Activated T-cell treated with anti-CD3 and anti-CD28 coated beads, Interleukin-2, amount 50 U/mL, for 72 hours (primary cell): ENCODE measurements around the gene TOR1A. TPM values are rescaled to one million over a fixed set of nuclear protein-coding genes. Genes with fewer than 3 reads are reported as not detected.

Source experiments
- ATAC-seq, 2 donors: fragments of 150-1000 bp; cut with Tn5 transposase; replicated peaks in 1 of 2; 2 replicates each; pipeline ENCODE4 v1.10.0; 2021; ENCODE audit warnings: moderate library complexity in 2 of 2, mild to moderate bottlenecking in 1 of 2
- DNase-seq, 2 donors: peaks; one replicate each; pipeline ENCODE4 v3.0.0; 2021 to 2022; ENCODE audit warnings: mixed read lengths in 1 of 2
- H3K27ac Mint-ChIP-seq: one replicate; pipeline ENCODE4 v1.8.0; 2022; ENCODE audit warnings: mild to moderate bottlenecking, moderate library complexity, mixed read lengths
- H3K27me3 Mint-ChIP-seq: one replicate; pipeline ENCODE4 v1.8.0; 2022; ENCODE audit warnings: low read depth, mixed read lengths
- H3K36me3 Mint-ChIP-seq, 2 donors: one replicate each; pipeline ENCODE4 v1.8.0; 2022; ENCODE audit warnings: mixed read lengths in 2 of 2, mild to moderate bottlenecking in 1 of 2; ENCODE audit not compliant: insufficient read depth in 2 of 2
- H3K4me1 Mint-ChIP-seq: one replicate; pipeline ENCODE4 v1.8.0; 2022; ENCODE audit warnings: low read depth, mixed read lengths
- H3K4me3 Mint-ChIP-seq, 2 donors: one replicate each; pipeline ENCODE4 v1.8.0; 2022; ENCODE audit warnings: mild to moderate bottlenecking in 2 of 2, mixed read lengths in 2 of 2, moderate library complexity in 2 of 2
- H3K9me3 Mint-ChIP-seq, 2 donors: one replicate each; pipeline ENCODE4 v1.8.0; 2022; ENCODE audit warnings: mixed read lengths in 2 of 2
- total RNA-seq, 2 donors: library from RNA; stranded (reverse); gene quantifications; one replicate each; pipeline ENCODE4 v1.2.3, GENCODE V29; 2022

TOR1A gene
- total RNA-seq, 2 donors from 2014 or later, result 47.0 to 49.3 TPM

- peaks cover 10% of the 10 kb centered on the region for H3K4me1 Mint-ChIP-seq
- H3K27ac Mint-ChIP-seq, result no peak overlapping the region
- DNase-seq, result no peak
- ATAC-seq, result no peak
- no peak overlapping the region for H3K4me3 Mint-ChIP-seq
- no peaks in the 10 kb centered on the region for H3K9me3 Mint-ChIP-seq
- peaks cover 7 to 17% of the 10 kb centered on the region in 2 donors for H3K36me3 Mint-ChIP-seq
- H3K27me3 Mint-ChIP-seq, result no peaks in the 10 kb centered on the region
Measured at GRCh38 chr9:129826344-129826743, 2.4 kb upstream of the TOR1A start.

GRCh38 chr9:129823542-129823934, 398 bp downstream of the TOR1A start:
- H3K36me3 Mint-ChIP-seq, result peaks cover 7 to 24% of the 10 kb centered on the region in 2 donors
- no peak for DNase-seq
- peak in 1 of 2 donors; percentile 8 for ATAC-seq

DNA sequence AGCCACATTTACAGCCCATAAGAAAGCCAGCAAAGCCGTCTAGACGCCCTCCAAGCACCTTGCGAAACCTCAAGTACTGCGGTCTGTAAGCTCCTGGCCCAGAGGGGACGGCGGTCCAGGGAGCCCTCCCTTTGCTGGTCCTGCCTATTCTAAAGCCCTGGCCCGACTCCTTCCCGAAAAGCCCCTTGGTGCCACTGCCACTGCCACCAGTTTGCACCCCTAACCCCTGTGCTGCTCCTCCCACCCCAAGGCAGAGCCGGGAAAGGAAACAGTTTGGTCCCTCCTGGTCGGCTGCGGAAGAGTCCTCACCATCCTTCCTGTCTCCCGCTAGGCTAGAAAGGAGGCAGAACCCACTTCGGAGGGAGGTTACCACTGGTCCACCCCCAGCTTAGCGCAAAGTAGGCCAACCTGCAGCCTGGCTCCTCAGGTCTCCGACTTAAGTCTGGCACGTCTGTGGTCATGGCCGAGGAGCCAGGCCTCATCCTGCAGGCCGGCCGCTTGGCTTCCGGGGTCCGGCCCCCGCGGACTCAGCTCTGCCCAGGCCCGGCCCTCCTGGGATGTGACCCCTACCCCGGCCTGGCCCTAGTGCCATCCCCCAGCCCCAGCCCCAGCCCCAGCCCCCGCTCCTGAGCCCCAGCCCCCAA, 916 bp downstream of the TOR1A start:
- ATAC-seq (peak; percentile 4 to 41), DNase-seq (peak; percentile 17 to 36)
- H3K27me3 Mint-ChIP-seq, result no peaks in the 10 kb centered on the region
- no peaks in the 10 kb centered on the region for H3K9me3 Mint-ChIP-seq
- H3K4me3 Mint-ChIP-seq, result peak overlapping the region; percentile 90 to 92
- peaks cover 7 to 25% of the 10 kb centered on the region in 2 donors for H3K36me3 Mint-ChIP-seq
- peak overlapping the region; percentile 75 for H3K27ac Mint-ChIP-seq
- peaks cover 22% of the 10 kb centered on the region for H3K4me1 Mint-ChIP-seq

More at GRCh38 chr9:129823542-129823934, 398 bp downstream of the TOR1A start:
- Mint-ChIP-seq H3K4me3 (peak overlapping the region; percentile 90 to 92), H3K4me1 (peaks cover 19% of the 10 kb centered on the region), H3K27ac (peak overlapping the region; percentile 75), H3K9me3 (no peaks in the 10 kb centered on the region), H3K27me3 (no peaks in the 10 kb centered on the region)

GRCh38 chr9:129816501-129817435, 7.2 kb downstream of the TOR1A start:
- no peaks in the 10 kb centered on the region for H3K9me3 Mint-ChIP-seq
- DNase-seq (no peak), ATAC-seq (no peak)
- no peak overlapping the region for H3K4me3 Mint-ChIP-seq
- no peaks in the 10 kb centered on the region for H3K27me3 Mint-ChIP-seq
- peaks cover 3 to 27% of the 10 kb centered on the region in 2 donors for H3K36me3 Mint-ChIP-seq
- peaks cover 23% of the 10 kb centered on the region for H3K4me1 Mint-ChIP-seq
- H3K27ac Mint-ChIP-seq, result peak overlapping the region; percentile 67

GRCh38 chr9:129815278-129815677, 8.7 kb downstream of the TOR1A start:
- no peak for DNase-seq
- Mint-ChIP-seq H3K27me3 (no peaks in the 10 kb centered on the region), H3K4me1 (peaks cover 38% of the 10 kb centered on the region), H3K9me3 (no peaks in the 10 kb centered on the region), H3K4me3 (no peak overlapping the region), H3K27ac (no peak overlapping the region), H3K36me3 (peaks cover 6 to 27% of the 10 kb centered on the region in 2 donors)
- ATAC-seq, result no peak

DNA sequence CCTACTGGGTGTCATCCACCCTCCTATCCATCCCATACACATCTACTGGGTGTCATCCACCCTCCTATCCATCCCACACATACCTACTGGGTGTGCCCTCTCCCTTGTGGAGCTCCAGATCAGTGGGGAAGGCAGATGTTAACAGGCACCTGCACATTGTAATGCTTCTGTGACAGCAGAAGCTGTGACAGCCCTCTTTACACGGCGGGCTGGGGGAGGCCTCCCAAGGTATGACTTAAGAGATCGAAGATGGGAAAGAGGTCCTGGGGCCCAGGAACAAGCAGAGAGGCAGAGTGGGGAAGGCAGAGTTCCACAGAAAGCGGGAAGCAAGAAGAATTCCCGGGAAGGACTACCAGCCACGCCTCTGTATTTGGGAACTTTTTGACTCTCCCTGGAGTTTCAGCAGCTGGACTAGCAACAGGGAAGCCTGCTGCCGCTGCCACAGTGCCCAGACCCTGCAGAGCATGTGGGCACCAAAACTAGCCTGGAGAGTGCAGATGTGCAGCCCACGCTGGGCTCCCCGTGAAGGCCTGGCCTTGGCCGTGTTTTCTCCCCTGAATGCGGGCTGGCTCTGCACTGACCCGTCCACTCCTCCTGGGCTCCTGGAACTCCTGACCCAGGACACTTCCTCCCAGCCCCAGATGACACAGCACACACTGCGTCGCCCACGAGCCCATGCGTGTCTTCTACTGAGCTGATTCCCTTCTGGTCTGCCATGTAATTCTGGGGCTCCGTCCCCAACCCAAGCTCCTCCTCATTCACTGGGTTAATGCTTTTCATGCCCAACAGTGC, 9.3 kb downstream of the TOR1A start:
- no peak overlapping the region for H3K27ac Mint-ChIP-seq
- no peaks in the 10 kb centered on the region for H3K27me3 Mint-ChIP-seq
- no peak overlapping the region for H3K4me3 Mint-ChIP-seq
- DNase-seq (no peak), ATAC-seq (no peak)
- H3K4me1 Mint-ChIP-seq, result peaks cover 38% of the 10 kb centered on the region
- peaks cover 6 to 27% of the 10 kb centered on the region in 2 donors for H3K36me3 Mint-ChIP-seq
- H3K9me3 Mint-ChIP-seq, result no peaks in the 10 kb centered on the region

DNA sequence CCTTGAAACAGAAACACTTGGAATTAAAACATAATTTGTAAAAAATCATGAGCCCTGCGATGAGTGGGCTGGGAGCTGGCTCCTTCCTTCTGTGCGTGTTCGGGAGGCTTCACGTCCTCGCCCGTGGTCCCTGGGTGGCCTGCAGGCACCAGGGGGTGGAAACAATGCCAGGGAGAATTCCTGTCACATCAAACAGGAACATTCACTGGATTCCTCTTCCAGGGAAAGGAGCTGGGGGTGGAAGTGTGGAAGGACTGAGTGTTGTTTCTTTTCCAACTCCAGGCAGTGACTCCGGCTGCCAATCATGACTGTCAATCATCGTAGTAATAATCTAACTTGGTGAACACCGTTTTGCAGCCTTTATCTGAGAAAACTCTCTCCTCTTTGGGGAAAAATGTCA, 10.3 kb downstream of the TOR1A start:
- H3K27me3 Mint-ChIP-seq, result no peaks in the 10 kb centered on the region
- no peaks in the 10 kb centered on the region for H3K9me3 Mint-ChIP-seq
- H3K27ac Mint-ChIP-seq, result no peak overlapping the region
- peaks cover 31% of the 10 kb centered on the region for H3K4me1 Mint-ChIP-seq
- no peak overlapping the region for H3K4me3 Mint-ChIP-seq
- DNase-seq, result no peak
- H3K36me3 Mint-ChIP-seq, result peaks cover 11 to 23% of the 10 kb centered on the region in 2 donors
- no peak for ATAC-seq

DNA sequence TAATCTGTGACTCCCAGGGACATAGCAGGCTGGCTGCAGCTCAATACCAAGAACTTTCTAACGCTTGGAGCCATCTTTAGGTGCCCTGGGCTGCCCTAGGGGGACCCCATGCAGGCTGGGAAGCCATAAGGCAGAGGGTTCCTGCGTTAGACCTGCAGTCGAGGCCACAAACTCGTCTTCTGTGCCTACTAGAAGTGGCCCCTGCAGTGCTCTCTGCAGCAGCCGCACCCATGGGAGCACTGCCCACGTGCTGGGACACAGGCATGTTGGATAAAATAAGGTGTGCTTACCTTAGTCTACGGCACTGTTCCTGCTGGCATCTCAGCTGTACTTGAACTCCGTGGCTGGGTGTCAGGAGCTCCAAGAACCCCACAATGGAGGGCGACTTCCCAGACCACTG, 11.6 kb downstream of the TOR1A start:
- ATAC-seq, result no peak
- H3K36me3 Mint-ChIP-seq, result peaks cover 12 to 20% of the 10 kb centered on the region in 2 donors
- no peaks in the 10 kb centered on the region for H3K9me3 Mint-ChIP-seq
- peak overlapping the region; percentile 67 for H3K27ac Mint-ChIP-seq
- H3K27me3 Mint-ChIP-seq, result no peaks in the 10 kb centered on the region
- peaks cover 28% of the 10 kb centered on the region for H3K4me1 Mint-ChIP-seq
- DNase-seq, result no peak
- peak overlapping the region in 1 of 2 donors; percentile 34 for H3K4me3 Mint-ChIP-seq

DNA sequence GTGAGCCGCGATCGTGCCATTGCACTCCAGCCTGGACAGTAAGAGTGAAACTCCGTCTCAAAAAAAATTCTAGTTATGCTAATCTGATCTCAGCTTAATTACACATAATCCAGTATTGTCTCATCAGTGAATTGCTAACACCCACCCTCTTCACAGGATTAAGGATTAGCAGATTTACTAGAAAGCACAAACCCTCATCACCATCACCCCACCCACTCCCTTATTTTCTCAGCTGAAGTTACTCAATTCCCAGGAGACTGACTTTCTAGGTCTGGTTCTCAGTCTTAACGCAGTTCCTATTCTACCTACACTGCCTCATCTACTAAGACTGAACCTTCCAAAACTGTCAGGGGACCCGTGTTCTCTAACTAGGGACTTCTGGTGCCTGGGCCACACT, 12.0 kb downstream of the TOR1A start:
- H3K4me3 Mint-ChIP-seq, result peak overlapping the region in 1 of 2 donors; percentile 34
- peaks cover 12 to 20% of the 10 kb centered on the region in 2 donors for H3K36me3 Mint-ChIP-seq
- ATAC-seq, result peak; percentile 61 to 80
- no peaks in the 10 kb centered on the region for H3K9me3 Mint-ChIP-seq
- peak overlapping the region; percentile 67 for H3K27ac Mint-ChIP-seq
- no peaks in the 10 kb centered on the region for H3K27me3 Mint-ChIP-seq
- no peak for DNase-seq
- peaks cover 32% of the 10 kb centered on the region for H3K4me1 Mint-ChIP-seq

GRCh38 chr9:129810788-129811187, 13.1 kb downstream of the TOR1A start:
- no peak for DNase-seq
- no peak for ATAC-seq
- no peaks in the 10 kb centered on the region for H3K27me3 Mint-ChIP-seq
- peaks cover 12 to 22% of the 10 kb centered on the region in 2 donors for H3K36me3 Mint-ChIP-seq
- H3K4me3 Mint-ChIP-seq, result no peak overlapping the region
- peaks cover 44% of the 10 kb centered on the region for H3K4me1 Mint-ChIP-seq
- no peaks in the 10 kb centered on the region for H3K9me3 Mint-ChIP-seq
- peak overlapping the region; percentile 54 for H3K27ac Mint-ChIP-seq

DNA sequence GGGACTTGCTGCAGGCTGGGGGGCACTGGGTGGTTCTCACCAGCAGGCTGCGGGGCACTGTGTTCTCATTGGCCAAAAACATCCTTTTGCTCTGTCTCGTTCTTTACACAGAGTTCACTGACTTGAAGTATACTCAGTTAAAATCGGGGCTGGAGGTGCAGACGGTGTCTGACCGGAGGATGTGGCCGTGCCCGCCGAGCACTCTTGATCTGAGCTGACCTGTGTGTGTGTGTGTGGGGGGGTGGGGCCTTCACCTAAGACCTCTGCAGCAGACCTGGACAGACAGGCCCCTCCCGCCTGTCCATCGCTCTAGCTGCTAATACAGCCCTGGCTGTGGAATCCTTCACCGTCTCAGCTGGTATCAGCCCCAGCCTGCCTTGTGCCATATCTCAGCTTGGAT, 13.8 kb downstream of the TOR1A start:
- no peak overlapping the region for H3K4me3 Mint-ChIP-seq

DNA sequence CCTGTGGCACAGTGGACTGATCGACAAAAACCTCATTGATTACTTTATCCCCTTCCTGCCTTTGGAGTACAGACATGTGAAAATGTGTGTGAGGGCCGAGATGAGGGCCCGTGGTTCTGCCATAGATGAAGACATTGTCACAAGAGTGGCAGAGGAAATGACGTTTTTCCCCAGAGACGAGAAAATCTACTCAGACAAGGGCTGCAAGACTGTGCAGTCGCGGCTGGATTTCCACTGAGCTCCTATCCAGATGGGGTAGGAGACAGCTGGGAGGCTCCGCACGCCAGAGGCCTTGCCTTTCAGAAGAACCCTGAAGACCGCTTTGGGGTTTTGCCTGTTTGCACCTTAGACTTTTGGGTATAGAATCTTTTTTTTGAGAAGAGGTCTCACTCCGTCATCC, 14.6 kb downstream of the TOR1A start:
- peaks cover 12 to 25% of the 10 kb centered on the region in 2 donors for H3K36me3 Mint-ChIP-seq
- H3K4me1 Mint-ChIP-seq, result peaks cover 51% of the 10 kb centered on the region
- H3K27ac Mint-ChIP-seq, result no peak overlapping the region
- ATAC-seq (no peak), DNase-seq (no peak)
- no peak overlapping the region for H3K4me3 Mint-ChIP-seq
- H3K27me3 Mint-ChIP-seq, result no peaks in the 10 kb centered on the region
- H3K9me3 Mint-ChIP-seq, result no peaks in the 10 kb centered on the region

More for the DNA sequence above, 13.8 kb downstream of the TOR1A start:
- Mint-ChIP-seq H3K27me3 (no peaks in the 10 kb centered on the region), H3K27ac (no peak overlapping the region), H3K9me3 (no peaks in the 10 kb centered on the region), H3K4me1 (peaks cover 48% of the 10 kb centered on the region), H3K36me3 (peaks cover 12 to 25% of the 10 kb centered on the region in 2 donors)
- no peak for ATAC-seq
- no peak for DNase-seq
